ENCODE measurements around the gene RPS5.
A peak's percentile ranks its signal among the peaks of the same experiment; 100 is the strongest.
"Not testable (repeated sequence)": the region's sequence is repeated elsewhere in the genome, so short reads cannot be mapped to it uniquely, and the experiment has no call there.

RPS5 gene

DNA sequence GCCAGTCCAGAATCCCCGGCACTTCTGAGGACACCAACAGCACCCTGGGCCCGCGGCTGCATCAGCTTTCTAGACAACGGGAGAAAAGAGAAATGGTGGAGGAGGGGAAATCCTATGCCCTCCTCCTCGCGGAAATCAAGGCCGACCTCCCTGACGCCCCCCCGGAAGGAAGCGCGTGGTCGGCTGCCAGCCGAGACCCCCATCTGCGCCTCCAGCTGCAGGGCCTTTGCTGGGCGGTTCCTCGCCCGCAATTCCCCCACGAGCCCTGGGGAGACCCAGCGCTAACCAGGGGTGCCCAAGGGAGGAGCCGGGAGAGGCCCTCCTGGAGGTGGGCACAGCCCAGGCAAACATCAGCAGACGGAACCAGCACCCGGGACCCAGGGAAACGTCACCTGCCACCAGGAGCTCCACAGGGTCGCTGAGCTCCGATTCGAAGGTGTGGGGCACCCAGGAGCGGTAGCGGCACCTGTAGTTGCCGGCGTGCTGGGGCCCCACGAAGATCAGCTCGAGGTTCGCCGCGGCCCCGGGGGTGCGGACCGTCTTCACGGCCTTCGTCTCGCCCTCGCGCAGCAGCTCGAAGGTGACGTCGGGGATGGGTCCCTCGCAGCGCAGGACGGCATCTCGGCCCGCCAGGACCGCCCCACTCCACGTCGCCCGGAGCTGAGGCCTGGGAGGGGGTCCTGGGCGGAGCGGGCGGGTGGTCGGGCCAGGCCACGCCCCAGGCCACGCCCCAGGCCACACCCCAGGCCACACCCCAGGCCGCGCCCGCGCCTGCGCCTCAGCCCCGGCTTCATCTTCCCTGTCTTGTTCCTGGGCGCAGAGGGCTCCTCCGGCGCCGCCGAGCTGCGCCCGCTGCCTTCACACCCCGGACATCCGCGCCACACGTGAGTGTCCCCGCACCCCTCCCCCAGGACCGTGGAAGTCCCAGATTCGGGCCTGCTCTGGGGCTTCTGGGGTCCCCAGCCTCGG lies 39.8 kb upstream of the RPS5 start:
- Histone ChIP-seq H3K23ac (ENCODE audit: low read depth, low read length, poor library complexity) (peak overlapping the region; percentile 96), H3K79me1 (ENCODE audit: low read depth, low read length) (peaks cover 3% of the 10 kb centered on the region), H4K91ac (ENCODE audit: low read depth, low read length, poor library complexity) (no peak overlapping the region), H2AFZ (ENCODE audit: low read length) (peak overlapping the region; percentile 100), H3K14ac (ENCODE audit: low read length) (peak overlapping the region; percentile 89), H3K36me3 (replicated peaks in 1 of 2; ENCODE audit: control insufficient read depth in 2 of 2, insufficient read depth in 2 of 2, low read length in 2 of 2) (no peaks in the 10 kb centered on the region), H2AK5ac (ENCODE audit: low read depth, low read length) (peak overlapping the region; percentile 81), H2BK120ac (ENCODE audit: low read depth, low read length) (no peak overlapping the region), H3K4me2 (ENCODE audit: insufficient read depth, low read length, poor library complexity, severe bottlenecking) (peak overlapping the region; percentile 100), H3K4me3 (ENCODE audit: low read length in 2 of 2) (peak overlapping the region; percentile 53 to 97), H3K27me3 (ENCODE audit: control insufficient read depth in 3 of 3, insufficient read depth in 3 of 3, low read depth in 1 of 3, low read length in 3 of 3) (peaks cover 4 to 12% (median 10%) of the 10 kb centered on the region in 3 experiments), H3K27ac (replicated peaks; ENCODE audit: low read length) (no peak overlapping the region), H2BK12ac (ENCODE audit: low read length) (peak overlapping the region; percentile 58), H2BK5ac (ENCODE audit: low read length) (peak overlapping the region; percentile 66), H3K9me3 (replicated peaks in 1 of 2; ENCODE audit: control insufficient read depth in 2 of 2, insufficient read depth in 1 of 2, low read depth in 1 of 2, low read length in 2 of 2) (no peaks in the 10 kb centered on the region), H2BK15ac (ENCODE audit: low read length) (peak overlapping the region; percentile 37), H3K4ac (ENCODE audit: low read length) (no peak overlapping the region), H4K8ac (ENCODE audit: low read depth, low read length) (peak overlapping the region; percentile 65), H3K4me1 (ENCODE audit: control insufficient read depth in 2 of 2, insufficient read depth in 1 of 2, low read depth in 1 of 2, low read length in 2 of 2) (peaks cover 0 to 3% of the 10 kb centered on the region in 2 donors), H3K9ac (ENCODE audit: low read depth, low read length, poor library complexity) (peak overlapping the region; percentile 97), H3K18ac (ENCODE audit: low read length) (peak overlapping the region; percentile 94)
- peak; percentile 73 for DNase-seq (ENCODE audit: low spot score)
- WGBS, 2 donors (ENCODE audit: extremely low coverage in 2 of 2, insufficient read length in 2 of 2, insufficient replicate concordance in 1 of 2) = no CpG with 5 or more reads among the region's 82 CpGs

DNA sequence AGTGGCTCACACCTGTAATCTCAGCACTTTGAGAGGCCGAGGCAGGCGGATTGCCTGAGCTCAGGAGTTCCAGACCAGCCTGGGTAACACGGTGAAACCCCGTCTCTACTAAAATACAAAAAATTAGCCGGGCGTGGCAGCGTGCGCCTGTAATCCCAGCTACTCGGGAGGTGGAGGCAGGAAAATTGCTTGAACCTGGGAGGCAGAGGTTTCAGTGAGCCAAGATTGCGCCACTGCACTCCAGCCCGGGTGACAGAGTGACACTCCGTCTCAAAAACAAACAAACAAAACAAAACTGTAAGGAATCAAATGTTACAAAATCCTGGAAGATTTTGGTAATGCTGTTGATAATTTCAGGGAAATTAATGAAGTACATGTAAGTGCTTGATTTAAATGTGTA lies 39.0 kb upstream of the RPS5 start:
- H3K4me2 ChIP-seq (ENCODE audit: insufficient read depth, low read length, poor library complexity, severe bottlenecking) = peak overlapping the region; percentile 96
- not testable (repeated sequence) for H3K9ac ChIP-seq (ENCODE audit: low read depth, low read length, poor library complexity); H2BK5ac ChIP-seq (ENCODE audit: low read length); H2BK12ac ChIP-seq (ENCODE audit: low read length); H3K23ac ChIP-seq (ENCODE audit: low read depth, low read length, poor library complexity); H3K36me3 ChIP-seq (replicated peaks in 1 of 2; ENCODE audit: control insufficient read depth in 2 of 2, insufficient read depth in 2 of 2, low read length in 2 of 2); H2BK15ac ChIP-seq (ENCODE audit: low read length); H3K14ac ChIP-seq (ENCODE audit: low read length); H4K91ac ChIP-seq (ENCODE audit: low read depth, low read length, poor library complexity); H2BK120ac ChIP-seq (ENCODE audit: low read depth, low read length); H4K8ac ChIP-seq (ENCODE audit: low read depth, low read length); H3K27ac ChIP-seq (replicated peaks; ENCODE audit: low read length); H3K4me1 ChIP-seq (ENCODE audit: control insufficient read depth in 2 of 2, insufficient read depth in 1 of 2, low read depth in 1 of 2, low read length in 2 of 2); H3K4ac ChIP-seq (ENCODE audit: low read length); H2AK5ac ChIP-seq (ENCODE audit: low read depth, low read length); H3K9me3 ChIP-seq (replicated peaks in 1 of 2; ENCODE audit: control insufficient read depth in 2 of 2, insufficient read depth in 1 of 2, low read depth in 1 of 2, low read length in 2 of 2); H3K18ac ChIP-seq (ENCODE audit: low read length); DNase-seq (ENCODE audit: low spot score); H3K79me1 ChIP-seq (ENCODE audit: low read depth, low read length)
- peaks cover 4 to 12% (median 10%) of the 10 kb centered on the region in 3 experiments for H3K27me3 ChIP-seq (ENCODE audit: control insufficient read depth in 3 of 3, insufficient read depth in 3 of 3, low read depth in 1 of 3, low read length in 3 of 3)
- H3K4me3 ChIP-seq (ENCODE audit: low read length in 2 of 2) = peak overlapping the region; percentile 53 to 97
- WGBS, 2 donors (ENCODE audit: extremely low coverage in 2 of 2, insufficient read length in 2 of 2, insufficient replicate concordance in 1 of 2) = no CpG with 5 or more reads among the region's 12 CpGs
- H2AFZ ChIP-seq (ENCODE audit: low read length) = peak overlapping the region; percentile 100

DNA sequence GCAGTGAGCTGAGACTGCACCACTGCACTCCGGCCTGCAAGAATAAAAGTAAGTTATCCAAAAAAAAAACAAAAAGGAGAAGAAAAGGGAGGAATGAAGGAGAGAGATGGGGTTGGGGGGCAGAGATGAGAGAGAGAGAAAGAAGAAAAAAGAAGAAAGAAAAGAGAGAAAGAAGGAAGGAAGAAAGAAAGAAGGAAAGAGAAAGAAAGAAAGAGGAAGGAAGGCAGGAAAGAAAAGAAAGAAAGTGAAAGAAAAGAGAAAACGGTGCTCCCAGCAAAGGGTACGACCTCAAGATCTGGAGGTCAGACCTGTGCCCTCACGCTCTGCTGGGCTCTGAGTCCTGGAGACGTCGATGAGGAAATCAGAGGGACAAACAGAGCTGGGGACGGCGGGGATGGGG lies 37.5 kb upstream of the RPS5 start:
- H3K4ac ChIP-seq (ENCODE audit: low read length) = no peak overlapping the region
- H3K9ac ChIP-seq (ENCODE audit: low read depth, low read length, poor library complexity) = no peak overlapping the region
- no peaks in the 10 kb centered on the region for H3K9me3 ChIP-seq (replicated peaks in 1 of 2; ENCODE audit: control insufficient read depth in 2 of 2, insufficient read depth in 1 of 2, low read depth in 1 of 2, low read length in 2 of 2)
- H2BK5ac ChIP-seq (ENCODE audit: low read length) = no peak overlapping the region
- no peak overlapping the region for H2BK120ac ChIP-seq (ENCODE audit: low read depth, low read length)
- no peak for DNase-seq (ENCODE audit: low spot score)
- no peak overlapping the region for H4K8ac ChIP-seq (ENCODE audit: low read depth, low read length)
- H3K36me3 ChIP-seq (replicated peaks in 1 of 2; ENCODE audit: control insufficient read depth in 2 of 2, insufficient read depth in 2 of 2, low read length in 2 of 2) = peaks cover 2 to 10% of the 10 kb centered on the region in 2 donors
- H2AK5ac ChIP-seq (ENCODE audit: low read depth, low read length) = no peak overlapping the region
- no peak overlapping the region for H3K14ac ChIP-seq (ENCODE audit: low read length)
- H3K79me1 ChIP-seq (ENCODE audit: low read depth, low read length) = peaks cover 3% of the 10 kb centered on the region
- H3K18ac ChIP-seq (ENCODE audit: low read length) = no peak overlapping the region
- H2AFZ ChIP-seq (ENCODE audit: low read length) = no peak overlapping the region
- peaks cover 0 to 3% of the 10 kb centered on the region in 2 donors for H3K4me1 ChIP-seq (ENCODE audit: control insufficient read depth in 2 of 2, insufficient read depth in 1 of 2, low read depth in 1 of 2, low read length in 2 of 2)
- no peak overlapping the region for H3K4me3 ChIP-seq (ENCODE audit: low read length in 2 of 2)
- no peak overlapping the region for H4K91ac ChIP-seq (ENCODE audit: low read depth, low read length, poor library complexity)
- no peak overlapping the region for H2BK12ac ChIP-seq (ENCODE audit: low read length)
- no peak overlapping the region for H2BK15ac ChIP-seq (ENCODE audit: low read length)
- no CpG with 5 or more reads among the region's 8 CpGs for WGBS, 2 donors (ENCODE audit: extremely low coverage in 2 of 2, insufficient read length in 2 of 2, insufficient replicate concordance in 1 of 2)
- no peak overlapping the region for H3K23ac ChIP-seq (ENCODE audit: low read depth, low read length, poor library complexity)
- H3K4me2 ChIP-seq (ENCODE audit: insufficient read depth, low read length, poor library complexity, severe bottlenecking) = no peak overlapping the region
- H3K27ac ChIP-seq (replicated peaks; ENCODE audit: low read length) = no peak overlapping the region
- H3K27me3 ChIP-seq (ENCODE audit: control insufficient read depth in 3 of 3, insufficient read depth in 3 of 3, low read depth in 1 of 3, low read length in 3 of 3) = peaks cover 4 to 12% (median 10%) of the 10 kb centered on the region in 3 experiments

Measured in neuronal stem cell (in vitro differentiated cells).